Neuron (in vitro differentiated cells): ENCODE measurements around the gene MAGI1.

Experiments used
- H2AFZ ChIP-seq: one replicate; pipeline ENCODE4 v1.6.1; 2013; ENCODE audit warnings: low read depth, mild to moderate bottlenecking, inconsistent platforms, low read length, moderate library complexity
- H3K27me3 ChIP-seq: one replicate; pipeline ENCODE4 v1.6.1; 2013; ENCODE audit warnings: low read length; ENCODE audit not compliant: insufficient read depth
- H3K36me3 ChIP-seq: one replicate; pipeline ENCODE4 v1.6.1; 2013; ENCODE audit warnings: low read length; ENCODE audit not compliant: insufficient read depth
- H3K4me1 ChIP-seq: one replicate; pipeline ENCODE4 v1.6.1; 2013; ENCODE audit warnings: low read length; ENCODE audit not compliant: insufficient read depth
- H3K4me3 ChIP-seq: 2 replicates; pipeline ENCODE4 v1.5.1; 2013; ENCODE audit warnings: mild to moderate bottlenecking, low read length, moderate library complexity
- H3K9me3 ChIP-seq: one replicate; pipeline ENCODE4 v1.6.1; 2013; ENCODE audit warnings: low read length

Gene MAGI1

DNA sequence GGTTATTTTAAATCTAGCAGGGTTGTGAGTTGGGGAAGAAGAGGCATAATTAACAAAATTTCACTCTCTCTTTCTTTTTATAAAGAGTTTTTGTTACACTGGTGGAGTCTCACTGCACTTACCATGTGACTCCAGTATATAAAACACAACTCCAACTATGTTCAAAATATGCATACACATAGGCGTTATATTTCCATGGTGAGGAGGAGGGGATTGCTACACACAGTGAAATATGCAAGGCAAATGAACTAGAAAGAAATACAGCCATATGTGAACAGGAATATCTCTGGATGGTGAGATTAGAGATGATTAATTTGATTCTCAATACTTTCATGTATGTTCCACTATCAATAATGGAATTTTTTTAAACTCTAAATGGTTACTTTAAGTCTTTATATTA, 385.0 kb downstream of the MAGI1 start:
- H3K36me3 ChIP-seq, result no peaks in the 10 kb centered on the region
- H3K4me3 ChIP-seq, result no peak overlapping the region
- H3K9me3 ChIP-seq, result peaks cover 6% of the 10 kb centered on the region
- no peak overlapping the region for H2AFZ ChIP-seq
- H3K4me1 ChIP-seq, result peaks cover 7% of the 10 kb centered on the region
- H3K27me3 ChIP-seq, result no peaks in the 10 kb centered on the region

DNA sequence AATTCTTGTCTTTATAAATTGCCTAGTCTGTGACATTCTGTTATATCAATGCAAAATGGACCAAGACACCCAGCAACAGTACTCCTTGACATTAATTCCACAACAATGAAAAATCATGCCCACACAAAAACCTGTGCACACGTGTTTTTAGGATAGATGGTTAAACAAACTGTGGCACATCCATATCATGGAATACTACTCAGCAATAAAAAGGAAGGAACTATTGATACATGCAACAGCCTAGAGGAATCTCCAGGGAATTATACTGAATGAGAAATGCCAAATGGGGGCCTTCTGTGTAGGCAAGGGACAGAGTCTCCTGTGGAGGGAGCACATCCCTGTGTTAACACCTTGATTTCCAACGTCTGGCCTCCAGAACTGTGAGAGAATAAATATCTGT, 388.5 kb downstream of the MAGI1 start:
- no peaks in the 10 kb centered on the region for H3K27me3 ChIP-seq
- H3K4me1 ChIP-seq, result peaks cover 7% of the 10 kb centered on the region
- H2AFZ ChIP-seq, result no peak overlapping the region
- H3K36me3 ChIP-seq, result no peaks in the 10 kb centered on the region
- H3K4me3 ChIP-seq, result no peak overlapping the region
- peaks cover 6% of the 10 kb centered on the region for H3K9me3 ChIP-seq

DNA sequence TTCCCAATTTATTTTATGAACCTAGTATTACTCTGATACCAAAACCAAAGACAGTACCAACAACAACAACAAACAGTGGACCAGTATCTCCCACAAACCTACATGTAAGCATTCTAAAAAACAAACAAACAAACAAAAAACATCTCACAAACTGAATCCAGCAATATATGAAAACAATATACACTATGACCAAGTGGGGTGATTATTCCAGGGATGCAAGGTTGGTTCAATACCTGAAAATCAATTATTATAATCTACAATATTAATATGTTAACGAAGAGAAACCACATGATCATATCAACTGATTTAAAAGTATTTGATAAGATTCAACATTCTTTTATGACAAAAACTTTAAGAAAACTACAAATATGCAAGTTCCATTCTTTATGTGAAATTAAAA, 391.3 kb downstream of the MAGI1 start:
- Histone ChIP-seq H3K4me1 (no peaks in the 10 kb centered on the region), H3K4me3 (no peak overlapping the region), H3K27me3 (no peaks in the 10 kb centered on the region), H2AFZ (no peak overlapping the region), H3K9me3 (peaks cover 7% of the 10 kb centered on the region), H3K36me3 (no peaks in the 10 kb centered on the region)

- Histone ChIP-seq H3K36me3 (no peaks in the 10 kb centered on the region), H3K4me1 (no peaks in the 10 kb centered on the region), H3K27me3 (no peaks in the 10 kb centered on the region), H2AFZ (no peak overlapping the region), H3K4me3 (no peak overlapping the region), H3K9me3 (peaks cover 2% of the 10 kb centered on the region)
Measured at GRCh38 chr3:65642883-65643282, 395.8 kb downstream of the MAGI1 start.

- H3K36me3 ChIP-seq, result no peaks in the 10 kb centered on the region
- no peaks in the 10 kb centered on the region for H3K27me3 ChIP-seq
- H2AFZ ChIP-seq, result no peak overlapping the region
- H3K4me3 ChIP-seq, result no peak overlapping the region
- H3K9me3 ChIP-seq, result peaks cover 2% of the 10 kb centered on the region
- no peaks in the 10 kb centered on the region for H3K4me1 ChIP-seq
Measured at GRCh38 chr3:65641777-65642176, 396.9 kb downstream of the MAGI1 start.

- H2AFZ ChIP-seq, result no peak overlapping the region
- H3K27me3 ChIP-seq, result no peaks in the 10 kb centered on the region
- no peaks in the 10 kb centered on the region for H3K4me1 ChIP-seq
- H3K4me3 ChIP-seq, result no peak overlapping the region
- H3K36me3 ChIP-seq, result no peaks in the 10 kb centered on the region
- peaks cover 2% of the 10 kb centered on the region for H3K9me3 ChIP-seq
Measured at GRCh38 chr3:65641045-65641444, 397.7 kb downstream of the MAGI1 start.

DNA sequence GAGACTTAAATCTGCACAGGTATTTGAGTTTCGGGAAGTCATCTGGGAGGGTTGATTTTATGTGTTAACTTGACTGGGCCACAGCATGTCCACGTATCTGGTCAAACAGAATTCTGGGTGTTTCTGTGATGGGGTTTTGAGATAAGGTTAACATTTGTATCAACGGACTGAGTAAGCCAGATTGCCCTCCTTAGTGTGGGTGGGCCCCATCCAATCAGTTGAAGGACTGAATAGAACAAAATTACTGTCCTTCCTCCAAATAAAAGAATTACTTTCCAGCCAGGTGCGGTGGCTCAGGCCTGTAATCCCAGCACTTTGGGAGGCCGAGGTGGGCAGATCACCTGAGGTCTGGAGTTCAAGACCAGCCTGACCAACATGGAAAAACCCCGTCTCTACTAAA, 399.3 kb downstream of the MAGI1 start:
- H3K36me3 ChIP-seq, result no peaks in the 10 kb centered on the region
- no peaks in the 10 kb centered on the region for H3K27me3 ChIP-seq
- no peaks in the 10 kb centered on the region for H3K4me1 ChIP-seq

DNA sequence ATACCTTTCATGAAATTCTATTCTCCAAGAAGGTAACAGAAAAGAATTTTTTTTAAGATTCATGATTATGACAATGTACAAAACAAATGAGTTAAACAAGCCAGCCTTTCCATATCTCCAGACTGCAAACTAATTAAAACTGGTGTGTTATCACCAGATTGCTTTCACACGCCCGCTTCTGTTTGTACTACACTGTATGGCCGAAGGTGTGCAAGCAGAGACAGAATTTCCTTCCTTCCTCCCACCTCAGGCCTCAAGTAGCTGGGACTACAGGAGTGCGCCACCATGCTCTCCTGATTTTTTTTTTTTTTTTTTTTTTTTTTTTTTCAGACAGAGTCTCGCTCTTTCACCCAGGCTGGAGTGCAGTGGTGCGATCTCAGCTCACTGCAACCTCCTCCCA, 400.4 kb downstream of the MAGI1 start:
- H3K4me3 ChIP-seq, result no peak overlapping the region
- no peaks in the 10 kb centered on the region for H3K27me3 ChIP-seq
- peaks cover 1% of the 10 kb centered on the region for H3K4me1 ChIP-seq
- no peak overlapping the region for H2AFZ ChIP-seq
- no peaks in the 10 kb centered on the region for H3K9me3 ChIP-seq
- no peaks in the 10 kb centered on the region for H3K36me3 ChIP-seq

More for the DNA sequence above, 399.3 kb downstream of the MAGI1 start:
- Histone ChIP-seq H3K4me3 (no peak overlapping the region), H3K9me3 (peaks cover 2% of the 10 kb centered on the region), H2AFZ (no peak overlapping the region)

- peaks cover 6% of the 10 kb centered on the region for H3K4me1 ChIP-seq
- H3K9me3 ChIP-seq, result no peaks in the 10 kb centered on the region
- H3K4me3 ChIP-seq, result no peak overlapping the region
- H3K36me3 ChIP-seq, result no peaks in the 10 kb centered on the region
- H2AFZ ChIP-seq, result no peak overlapping the region
- no peaks in the 10 kb centered on the region for H3K27me3 ChIP-seq
Measured at GRCh38 chr3:65636326-65636725, 402.4 kb downstream of the MAGI1 start.

- no peak overlapping the region for H3K4me3 ChIP-seq
- H2AFZ ChIP-seq, result no peak overlapping the region
- no peaks in the 10 kb centered on the region for H3K36me3 ChIP-seq
- H3K27me3 ChIP-seq, result no peaks in the 10 kb centered on the region
- H3K4me1 ChIP-seq, result peaks cover 6% of the 10 kb centered on the region
- H3K9me3 ChIP-seq, result no peaks in the 10 kb centered on the region
Measured at GRCh38 chr3:65635657-65636056, 403.1 kb downstream of the MAGI1 start.

DNA sequence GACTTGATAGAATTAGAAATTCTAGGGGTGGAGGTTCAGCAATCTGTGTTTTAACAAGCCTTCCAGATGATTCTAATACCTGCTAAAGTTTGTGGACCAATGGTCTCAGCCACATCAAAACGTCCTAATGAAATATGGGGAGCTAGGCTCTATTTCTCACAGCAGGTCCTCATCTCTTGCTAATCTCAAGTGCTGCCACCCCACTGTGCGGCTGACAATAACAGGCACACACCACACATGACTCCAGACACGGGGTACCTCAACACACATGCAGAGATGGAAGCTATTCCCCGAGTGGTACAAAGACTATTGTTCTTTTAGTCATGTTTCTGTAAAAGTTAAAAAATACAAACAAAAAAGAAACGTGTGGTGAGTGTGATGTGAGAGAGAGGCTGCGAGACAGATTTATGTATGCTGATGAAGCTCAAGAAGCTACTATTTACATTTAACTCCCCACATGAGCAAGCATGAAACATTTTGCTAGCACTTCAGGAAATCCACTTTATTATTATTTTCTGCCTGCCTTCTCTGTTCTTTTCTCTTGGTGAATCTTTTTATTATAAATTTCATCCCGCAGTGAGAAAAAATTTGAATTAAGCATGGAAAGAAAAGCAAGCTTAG, 405.6 kb downstream of the MAGI1 start:
- H2AFZ ChIP-seq, result no peak overlapping the region
- no peaks in the 10 kb centered on the region for H3K27me3 ChIP-seq
- no peaks in the 10 kb centered on the region for H3K9me3 ChIP-seq
- H3K4me1 ChIP-seq, result peaks cover 6% of the 10 kb centered on the region
- H3K36me3 ChIP-seq, result no peaks in the 10 kb centered on the region
- no peak overlapping the region for H3K4me3 ChIP-seq

DNA sequence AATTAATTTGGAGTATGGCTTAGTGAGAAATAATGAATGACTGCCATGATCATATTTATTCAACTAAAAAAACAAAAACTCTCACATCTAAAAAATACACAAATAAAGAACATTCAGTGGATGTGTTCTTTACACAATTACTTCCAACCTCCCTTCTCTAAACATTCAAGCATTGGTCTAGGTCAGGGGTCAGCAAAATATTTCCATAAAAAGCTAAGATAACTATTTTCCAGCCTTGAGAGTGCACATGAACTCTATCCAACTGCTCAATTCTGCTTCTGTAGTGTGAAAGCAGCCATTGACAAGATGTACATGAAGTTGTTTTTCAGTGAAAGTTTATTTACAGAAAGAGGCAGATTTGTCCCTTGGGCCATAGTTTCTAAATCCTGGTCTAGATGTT, 406.3 kb downstream of the MAGI1 start:
- H3K36me3 ChIP-seq, result no peaks in the 10 kb centered on the region
- no peak overlapping the region for H2AFZ ChIP-seq
- no peaks in the 10 kb centered on the region for H3K27me3 ChIP-seq
- peaks cover 6% of the 10 kb centered on the region for H3K4me1 ChIP-seq
- H3K9me3 ChIP-seq, result no peaks in the 10 kb centered on the region
- H3K4me3 ChIP-seq, result no peak overlapping the region

DNA sequence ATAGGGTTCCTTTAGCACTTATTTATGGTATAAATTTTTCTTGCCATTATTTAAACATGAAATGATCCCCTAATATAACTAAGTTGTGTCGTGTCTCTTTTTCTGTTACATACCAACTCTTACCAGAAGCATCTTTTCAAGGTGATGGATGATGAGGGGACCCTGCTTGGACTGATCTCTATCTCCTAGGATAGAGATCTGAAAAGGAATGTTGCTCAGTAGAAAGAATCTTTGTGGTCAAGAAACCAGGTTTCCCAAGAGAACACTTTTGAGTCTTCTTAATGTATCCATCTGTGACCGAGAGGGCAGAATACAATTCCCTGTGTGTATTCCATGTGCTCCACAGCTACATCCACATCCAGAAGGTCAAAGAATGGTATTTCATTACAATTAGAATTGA, 409.7 kb downstream of the MAGI1 start:
- no peaks in the 10 kb centered on the region for H3K36me3 ChIP-seq
- H3K4me3 ChIP-seq, result no peak overlapping the region
- H3K9me3 ChIP-seq, result no peaks in the 10 kb centered on the region
- peaks cover 6% of the 10 kb centered on the region for H3K4me1 ChIP-seq
- H2AFZ ChIP-seq, result no peak overlapping the region
- no peaks in the 10 kb centered on the region for H3K27me3 ChIP-seq

DNA sequence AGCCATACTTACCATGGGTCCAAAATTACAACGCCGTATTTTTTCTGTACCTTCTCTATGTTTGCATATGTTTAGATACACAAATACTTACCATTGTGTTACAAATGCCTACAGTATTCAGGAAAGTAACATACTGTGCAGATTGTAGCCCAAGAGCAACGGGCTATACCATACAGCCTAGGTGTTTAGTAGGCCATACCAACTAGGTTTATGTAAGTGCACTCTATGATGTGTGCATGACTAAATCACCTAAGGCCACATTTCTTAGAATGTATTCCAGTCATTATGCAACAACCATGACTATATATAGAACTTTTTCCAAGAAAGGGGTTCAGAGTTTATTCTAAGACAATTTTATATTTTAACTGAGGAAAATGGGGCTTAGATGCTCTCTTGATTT, 411.7 kb downstream of the MAGI1 start:
- Histone ChIP-seq H3K4me3 (no peak overlapping the region), H3K9me3 (no peaks in the 10 kb centered on the region), H3K27me3 (no peaks in the 10 kb centered on the region), H2AFZ (no peak overlapping the region), H3K36me3 (no peaks in the 10 kb centered on the region), H3K4me1 (no peaks in the 10 kb centered on the region)
